ENCODE results near the gene SPPL2A. TPM values are rescaled to one million over a fixed set of nuclear protein-coding genes. Genes with fewer than 3 reads are reported as not detected.

The SPPL2A gene
- total RNA-seq, 1 experiment from 2014 or later = 61.0 TPM

DNA sequence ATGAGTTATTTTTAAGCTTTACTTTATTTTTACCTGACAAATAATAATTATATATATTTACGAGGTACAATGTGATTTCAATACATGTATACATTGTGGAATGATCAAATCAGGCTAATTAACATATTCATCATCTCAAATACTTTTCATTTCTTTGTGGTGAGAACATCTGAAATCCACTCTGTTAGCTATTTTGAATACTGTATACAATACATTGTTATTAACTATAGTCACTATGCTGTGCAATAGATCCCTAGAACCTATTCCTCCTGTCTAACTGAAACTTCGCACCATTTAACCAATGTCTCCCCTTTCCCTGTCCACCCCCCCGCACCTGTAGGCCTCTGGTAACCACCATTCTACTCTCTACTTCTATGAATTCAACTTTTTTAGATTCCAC, 7.9 kb upstream of the SPPL2A start:
- RAD21 ChIA-PET (ENCODE audit: low non-redundant PET in 1 of 2, low total read pairs in 2 of 2, uncharacterized antibody in 2 of 2, unreplicated experiment in 2 of 2) = interaction anchor here in 1 of 2 experiments (0.6 kb wide), 1 partner anchor 110 kb away, joined by 4 read pairs; no protein-coding TSS in a partner anchor
- no peaks in the 10 kb centered on the region for H3K9me3 ChIP-seq (ENCODE audit: control insufficient read depth in 1 of 2, insufficient read depth in 1 of 2, low read depth in 1 of 2, low read length in 2 of 2)
- no peaks in the 10 kb centered on the region for H3K79me2 ChIP-seq (ENCODE audit: insufficient read depth, low read length)
- no peak overlapping the region for H2AFZ ChIP-seq (ENCODE audit: low read depth, low read length, poor library complexity, severe bottlenecking)
- no peaks in the 10 kb centered on the region for H3K36me3 ChIP-seq (ENCODE audit: control insufficient read depth in 1 of 2, insufficient read depth in 2 of 2, low read length in 2 of 2)
- intact Hi-C loops (cut with micrococcal nuclease) = no loop called here
- POLR2A ChIA-PET = no interaction called here
- no peak overlapping the region for H3K9ac ChIP-seq (ENCODE audit: low read length)
- H3K4me3 ChIP-seq (replicated peaks in 1 of 2; ENCODE audit: low read depth in 1 of 2, low read length in 2 of 2) = no peak overlapping the region
- ATAC-seq (no peak), DNase-seq (ENCODE audit: low read depth, low spot score) (no peak)
- no peak overlapping the region for H3K4me2 ChIP-seq (ENCODE audit: low read length)
- BruUV-seq (replicated peaks) = no TSS peak
- no peaks in the 10 kb centered on the region for H4K20me1 ChIP-seq (ENCODE audit: insufficient read depth)
- peaks cover 0 to 4% of the 10 kb centered on the region in 2 experiments; a peak in 1 of 4 replicates for H3K4me1 ChIP-seq (ENCODE audit: control insufficient read depth in 1 of 2, insufficient read depth in 2 of 2, low read length in 2 of 2)
- no peaks in the 10 kb centered on the region for H3K27me3 ChIP-seq (ENCODE audit: insufficient read depth, low read length)
- TF ChIP-seq ZFX (IDR thresholded peaks at IDR 0.05) (no peak), FOSL1 (IDR thresholded peaks at IDR 0.05; ENCODE audit: low read depth) (no peak), POLR2AphosphoS5 (IDR thresholded peaks at IDR 0.05; ENCODE audit: low read depth, low read length) (no peak), TCF7L2 (IDR thresholded peaks at IDR 0.05; ENCODE audit: borderline replicate concordance, extremely low read depth, insufficient read depth, insufficient read length) (no peak), CEBPB (IDR thresholded peaks at IDR 0.05; ENCODE audit: low read depth) (no peak), REST (IDR thresholded peaks at IDR 0.05; ENCODE audit: low read depth) (no peak), SRF (IDR thresholded peaks at IDR 0.05; ENCODE audit: low read depth) (no peak)
- TF ChIP-seq, protein P1, sequence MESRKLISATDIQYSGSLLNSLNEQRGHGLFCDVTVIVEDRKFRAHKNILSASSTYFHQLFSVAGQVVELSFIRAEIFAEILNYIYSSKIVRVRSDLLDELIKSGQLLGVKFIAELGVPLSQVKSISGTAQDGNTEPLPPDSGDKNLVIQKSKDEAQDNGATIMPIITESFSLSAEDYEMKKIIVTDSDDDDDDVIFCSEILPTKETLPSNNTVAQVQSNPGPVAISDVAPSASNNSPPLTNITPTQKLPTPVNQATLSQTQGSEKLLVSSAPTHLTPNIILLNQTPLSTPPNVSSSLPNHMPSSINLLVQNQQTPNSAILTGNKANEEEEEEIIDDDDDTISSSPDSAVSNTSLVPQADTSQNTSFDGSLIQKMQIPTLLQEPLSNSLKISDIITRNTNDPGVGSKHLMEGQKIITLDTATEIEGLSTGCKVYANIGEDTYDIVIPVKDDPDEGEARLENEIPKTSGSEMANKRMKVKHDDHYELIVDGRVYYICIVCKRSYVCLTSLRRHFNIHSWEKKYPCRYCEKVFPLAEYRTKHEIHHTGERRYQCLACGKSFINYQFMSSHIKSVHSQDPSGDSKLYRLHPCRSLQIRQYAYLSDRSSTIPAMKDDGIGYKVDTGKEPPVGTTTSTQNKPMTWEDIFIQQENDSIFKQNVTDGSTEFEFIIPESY (IDR thresholded peaks at IDR 0.05; ENCODE audit: extremely low read depth, insufficient replicate concordance, low read length) = no peak
- CTCF ChIA-PET = no interaction called here
- H3K9me2 ChIP-seq (ENCODE audit: insufficient read depth) = no peaks in the 10 kb centered on the region
- H3K27ac ChIP-seq (ENCODE audit: low read depth, low read length) = no peak overlapping the region

Measured in HCT116 (cell line).